Measurements from ENCODE around the gene AFAP1L1. TPM values are rescaled to one million over a fixed set of nuclear protein-coding genes. Genes with fewer than 3 reads are reported as not detected.

Gene AFAP1L1
- total and polyA plus RNA-seq, 2 of the 13 experiments (the other 11 are each of a cell fraction or from before 2014, with no cell fraction given), result 0.38 to 1.0 TPM

DNA sequence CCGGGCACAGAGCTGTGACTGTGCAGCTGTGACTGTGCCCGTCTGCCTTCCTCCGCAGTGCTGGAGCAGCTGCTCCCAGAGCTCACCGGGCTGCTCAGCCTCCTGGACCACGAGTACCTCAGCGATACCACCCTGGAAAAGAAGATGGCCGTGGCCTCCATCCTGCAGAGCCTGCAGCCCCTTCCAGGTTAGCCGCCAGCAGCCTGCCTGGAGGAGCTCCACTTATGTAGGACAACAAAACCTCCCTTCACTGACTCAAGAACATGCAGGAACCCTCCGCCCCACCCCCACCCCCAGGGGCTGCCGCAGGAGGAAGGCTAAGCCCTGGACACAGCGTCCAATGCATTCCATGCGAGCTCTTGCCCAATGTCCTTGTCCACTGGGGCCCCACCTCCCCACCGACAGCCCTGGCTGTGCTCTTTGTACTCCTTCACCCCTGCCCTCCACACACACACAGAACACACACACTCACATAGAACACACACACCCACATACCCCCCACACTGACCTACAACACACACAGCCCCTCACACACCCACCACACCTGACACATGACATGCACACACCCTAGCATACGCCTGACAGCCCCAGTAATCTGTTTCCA lies 27.9 kb downstream of the AFAP1L1 start (continued):
- TF ChIP-seq ZNF614 (CRISPR knock-in tag; IDR thresholded peaks at IDR 0.05; ENCODE audit: borderline replicate concordance) (peak; percentile 36; the same call in 1 of the 2 replicates), DMAP1 (CRISPR knock-in tag; IDR thresholded peaks at IDR 0.05) (0 out of 2 replicates have a peak, but pooled peaks have one; percentile 43), SOX6 (IDR thresholded peaks at IDR 0.05) (no peak), SOX6 (CRISPR knock-in tag; IDR thresholded peaks at IDR 0.05) (peak; percentile 67), AGO1 (IDR thresholded peaks at IDR 0.05; ENCODE audit: low read depth, low read length, poor library complexity, severe bottlenecking) (no peak), JUND (CRISPR knock-in tag; IDR thresholded peaks at IDR 0.05) (no peak), NR2F2 (IDR thresholded peaks at IDR 0.05; ENCODE audit: borderline replicate concordance, low read depth) (peak; percentile 43; the same call in 1 of the 2 replicates), NR2F6 (IDR thresholded peaks at IDR 0.05) (peak; percentile 74), NR2F6 (CRISPR knock-in tag; IDR thresholded peaks at IDR 0.05) (peak; percentile 78), NONO (IDR thresholded peaks at IDR 0.05) (no peak), NONO (CRISPR knock-in tag; conservative IDR thresholded peaks at IDR 0.05) (peak; percentile 66; the same call in 1 of the 2 replicates), ZNF788 (CRISPR knock-in tag; IDR thresholded peaks at IDR 0.05; ENCODE audit: borderline replicate concordance) (peak; percentile 56; the same call in 1 of the 2 replicates), SNAI1 (CRISPR knock-in tag; IDR thresholded peaks at IDR 0.05; ENCODE audit: borderline replicate concordance) (no peak)
- TF ChIP-seq, protein P1, sequence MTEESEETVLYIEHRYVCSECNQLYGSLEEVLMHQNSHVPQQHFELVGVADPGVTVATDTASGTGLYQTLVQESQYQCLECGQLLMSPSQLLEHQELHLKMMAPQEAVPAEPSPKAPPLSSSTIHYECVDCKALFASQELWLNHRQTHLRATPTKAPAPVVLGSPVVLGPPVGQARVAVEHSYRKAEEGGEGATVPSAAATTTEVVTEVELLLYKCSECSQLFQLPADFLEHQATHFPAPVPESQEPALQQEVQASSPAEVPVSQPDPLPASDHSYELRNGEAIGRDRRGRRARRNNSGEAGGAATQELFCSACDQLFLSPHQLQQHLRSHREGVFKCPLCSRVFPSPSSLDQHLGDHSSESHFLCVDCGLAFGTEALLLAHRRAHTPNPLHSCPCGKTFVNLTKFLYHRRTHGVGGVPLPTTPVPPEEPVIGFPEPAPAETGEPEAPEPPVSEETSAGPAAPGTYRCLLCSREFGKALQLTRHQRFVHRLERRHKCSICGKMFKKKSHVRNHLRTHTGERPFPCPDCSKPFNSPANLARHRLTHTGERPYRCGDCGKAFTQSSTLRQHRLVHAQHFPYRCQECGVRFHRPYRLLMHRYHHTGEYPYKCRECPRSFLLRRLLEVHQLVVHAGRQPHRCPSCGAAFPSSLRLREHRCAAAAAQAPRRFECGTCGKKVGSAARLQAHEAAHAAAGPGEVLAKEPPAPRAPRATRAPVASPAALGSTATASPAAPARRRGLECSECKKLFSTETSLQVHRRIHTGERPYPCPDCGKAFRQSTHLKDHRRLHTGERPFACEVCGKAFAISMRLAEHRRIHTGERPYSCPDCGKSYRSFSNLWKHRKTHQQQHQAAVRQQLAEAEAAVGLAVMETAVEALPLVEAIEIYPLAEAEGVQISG (CRISPR knock-in tag; IDR thresholded peaks at IDR 0.05), result 0 out of 2 replicates have a peak, but pooled peaks have one; percentile 19
- TF ChIP-seq, protein P2, sequence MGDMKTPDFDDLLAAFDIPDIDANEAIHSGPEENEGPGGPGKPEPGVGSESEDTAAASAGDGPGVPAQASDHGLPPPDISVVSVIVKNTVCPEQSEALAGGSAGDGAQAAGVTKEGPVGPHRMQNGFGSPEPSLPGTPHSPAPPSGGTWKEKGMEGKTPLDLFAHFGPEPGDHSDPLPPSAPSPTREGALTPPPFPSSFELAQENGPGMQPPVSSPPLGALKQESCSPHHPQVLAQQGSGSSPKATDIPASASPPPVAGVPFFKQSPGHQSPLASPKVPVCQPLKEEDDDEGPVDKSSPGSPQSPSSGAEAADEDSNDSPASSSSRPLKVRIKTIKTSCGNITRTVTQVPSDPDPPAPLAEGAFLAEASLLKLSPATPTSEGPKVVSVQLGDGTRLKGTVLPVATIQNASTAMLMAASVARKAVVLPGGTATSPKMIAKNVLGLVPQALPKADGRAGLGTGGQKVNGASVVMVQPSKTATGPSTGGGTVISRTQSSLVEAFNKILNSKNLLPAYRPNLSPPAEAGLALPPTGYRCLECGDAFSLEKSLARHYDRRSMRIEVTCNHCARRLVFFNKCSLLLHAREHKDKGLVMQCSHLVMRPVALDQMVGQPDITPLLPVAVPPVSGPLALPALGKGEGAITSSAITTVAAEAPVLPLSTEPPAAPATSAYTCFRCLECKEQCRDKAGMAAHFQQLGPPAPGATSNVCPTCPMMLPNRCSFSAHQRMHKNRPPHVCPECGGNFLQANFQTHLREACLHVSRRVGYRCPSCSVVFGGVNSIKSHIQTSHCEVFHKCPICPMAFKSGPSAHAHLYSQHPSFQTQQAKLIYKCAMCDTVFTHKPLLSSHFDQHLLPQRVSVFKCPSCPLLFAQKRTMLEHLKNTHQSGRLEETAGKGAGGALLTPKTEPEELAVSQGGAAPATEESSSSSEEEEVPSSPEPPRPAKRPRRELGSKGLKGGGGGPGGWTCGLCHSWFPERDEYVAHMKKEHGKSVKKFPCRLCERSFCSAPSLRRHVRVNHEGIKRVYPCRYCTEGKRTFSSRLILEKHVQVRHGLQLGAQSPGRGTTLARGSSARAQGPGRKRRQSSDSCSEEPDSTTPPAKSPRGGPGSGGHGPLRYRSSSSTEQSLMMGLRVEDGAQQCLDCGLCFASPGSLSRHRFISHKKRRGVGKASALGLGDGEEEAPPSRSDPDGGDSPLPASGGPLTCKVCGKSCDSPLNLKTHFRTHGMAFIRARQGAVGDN (CRISPR knock-in tag; IDR thresholded peaks at IDR 0.05), result peak; percentile 53; the same call in 1 of the 2 replicates
- TF ChIP-seq, protein P3, sequence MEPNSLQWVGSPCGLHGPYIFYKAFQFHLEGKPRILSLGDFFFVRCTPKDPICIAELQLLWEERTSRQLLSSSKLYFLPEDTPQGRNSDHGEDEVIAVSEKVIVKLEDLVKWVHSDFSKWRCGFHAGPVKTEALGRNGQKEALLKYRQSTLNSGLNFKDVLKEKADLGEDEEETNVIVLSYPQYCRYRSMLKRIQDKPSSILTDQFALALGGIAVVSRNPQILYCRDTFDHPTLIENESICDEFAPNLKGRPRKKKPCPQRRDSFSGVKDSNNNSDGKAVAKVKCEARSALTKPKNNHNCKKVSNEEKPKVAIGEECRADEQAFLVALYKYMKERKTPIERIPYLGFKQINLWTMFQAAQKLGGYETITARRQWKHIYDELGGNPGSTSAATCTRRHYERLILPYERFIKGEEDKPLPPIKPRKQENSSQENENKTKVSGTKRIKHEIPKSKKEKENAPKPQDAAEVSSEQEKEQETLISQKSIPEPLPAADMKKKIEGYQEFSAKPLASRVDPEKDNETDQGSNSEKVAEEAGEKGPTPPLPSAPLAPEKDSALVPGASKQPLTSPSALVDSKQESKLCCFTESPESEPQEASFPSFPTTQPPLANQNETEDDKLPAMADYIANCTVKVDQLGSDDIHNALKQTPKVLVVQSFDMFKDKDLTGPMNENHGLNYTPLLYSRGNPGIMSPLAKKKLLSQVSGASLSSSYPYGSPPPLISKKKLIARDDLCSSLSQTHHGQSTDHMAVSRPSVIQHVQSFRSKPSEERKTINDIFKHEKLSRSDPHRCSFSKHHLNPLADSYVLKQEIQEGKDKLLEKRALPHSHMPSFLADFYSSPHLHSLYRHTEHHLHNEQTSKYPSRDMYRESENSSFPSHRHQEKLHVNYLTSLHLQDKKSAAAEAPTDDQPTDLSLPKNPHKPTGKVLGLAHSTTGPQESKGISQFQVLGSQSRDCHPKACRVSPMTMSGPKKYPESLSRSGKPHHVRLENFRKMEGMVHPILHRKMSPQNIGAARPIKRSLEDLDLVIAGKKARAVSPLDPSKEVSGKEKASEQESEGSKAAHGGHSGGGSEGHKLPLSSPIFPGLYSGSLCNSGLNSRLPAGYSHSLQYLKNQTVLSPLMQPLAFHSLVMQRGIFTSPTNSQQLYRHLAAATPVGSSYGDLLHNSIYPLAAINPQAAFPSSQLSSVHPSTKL (CRISPR knock-in tag; IDR thresholded peaks at IDR 0.05), result peak; percentile 57
- TF ChIP-seq, protein P4, sequence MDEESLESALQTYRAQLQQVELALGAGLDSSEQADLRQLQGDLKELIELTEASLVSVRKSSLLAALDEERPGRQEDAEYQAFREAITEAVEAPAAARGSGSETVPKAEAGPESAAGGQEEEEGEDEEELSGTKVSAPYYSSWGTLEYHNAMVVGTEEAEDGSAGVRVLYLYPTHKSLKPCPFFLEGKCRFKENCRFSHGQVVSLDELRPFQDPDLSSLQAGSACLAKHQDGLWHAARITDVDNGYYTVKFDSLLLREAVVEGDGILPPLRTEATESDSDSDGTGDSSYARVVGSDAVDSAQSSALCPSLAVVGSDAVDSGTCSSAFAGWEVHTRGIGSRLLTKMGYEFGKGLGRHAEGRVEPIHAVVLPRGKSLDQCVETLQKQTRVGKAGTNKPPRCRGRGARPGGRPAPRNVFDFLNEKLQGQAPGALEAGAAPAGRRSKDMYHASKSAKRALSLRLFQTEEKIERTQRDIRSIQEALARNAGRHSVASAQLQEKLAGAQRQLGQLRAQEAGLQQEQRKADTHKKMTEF (CRISPR knock-in tag; IDR thresholded peaks at IDR 0.05), result peak; percentile 47; the same call in 1 of the 2 replicates

All from HepG2 (cell line).